ENCODE data around the gene GTPBP3. TPM values are rescaled to one million over a fixed set of nuclear protein-coding genes. Genes with fewer than 3 reads are reported as not detected.
A peak's percentile ranks its signal among the peaks of the same experiment; 100 is the strongest.

Gene GTPBP3
- total RNA-seq, 3 donors from 2014 or later (not counting 1 experiment from before 2014, with no cell fraction given), result 21.6 to 33.0 (median 27.7) TPM

DNA sequence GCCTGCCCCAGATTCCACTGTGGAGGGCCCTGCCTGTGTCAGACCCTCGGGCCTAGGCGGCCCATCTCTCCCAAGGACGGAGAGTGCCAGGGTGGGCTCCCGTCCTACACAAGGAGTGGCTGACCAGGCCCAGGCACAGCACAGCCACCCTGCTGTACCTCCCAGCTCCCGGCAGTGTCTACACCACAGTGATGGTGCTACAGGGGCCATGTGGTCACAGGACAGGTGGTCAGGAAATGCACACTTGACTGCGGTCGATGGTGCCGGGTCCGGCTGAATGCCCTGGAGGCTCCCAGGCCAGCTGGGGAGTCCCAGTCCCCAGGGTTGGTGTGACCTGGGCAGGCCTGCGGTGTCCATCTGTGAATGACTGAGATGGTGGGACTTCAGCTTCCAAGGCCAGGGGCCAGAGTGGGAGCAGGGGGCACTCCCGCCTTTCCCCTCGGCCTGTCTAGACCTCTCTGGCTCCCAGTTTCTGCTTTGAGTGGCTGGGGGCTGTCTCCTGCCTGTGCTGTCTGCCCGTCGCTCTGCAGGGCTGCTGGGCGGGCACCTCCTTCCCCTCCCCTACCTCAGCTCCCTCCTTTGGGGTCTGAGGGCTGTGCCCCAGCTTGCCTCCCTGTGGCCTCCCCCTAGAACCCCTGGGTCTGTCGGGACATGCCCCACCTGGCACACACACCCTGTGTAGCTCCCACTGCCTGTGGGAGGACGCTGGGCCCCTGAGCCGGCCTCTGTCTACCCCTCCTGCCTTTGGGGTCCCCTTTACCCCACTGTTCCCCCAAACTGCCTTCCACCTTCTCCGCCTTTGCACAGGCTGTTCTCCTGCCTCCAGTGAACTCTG lies 15.5 kb upstream of the GTPBP3 start:
- Mint-ChIP-seq H3K4me3 (no peak overlapping the region), H3K27me3 (ENCODE audit: low read depth in 2 of 2) (no peaks in the 10 kb centered on the region), H3K27ac (peak overlapping the region in 1 of 2 donors; percentile 61), H3K9me3 (no peaks in the 10 kb centered on the region), H3K4me1 (no peaks in the 10 kb centered on the region), H3K36me3 (no peaks in the 10 kb centered on the region)
- 87% methylated on average over 19 of the region's 19 CpGs for WGBS (ENCODE audit: insufficient coverage)
- TF ChIP-seq, protein P1, sequence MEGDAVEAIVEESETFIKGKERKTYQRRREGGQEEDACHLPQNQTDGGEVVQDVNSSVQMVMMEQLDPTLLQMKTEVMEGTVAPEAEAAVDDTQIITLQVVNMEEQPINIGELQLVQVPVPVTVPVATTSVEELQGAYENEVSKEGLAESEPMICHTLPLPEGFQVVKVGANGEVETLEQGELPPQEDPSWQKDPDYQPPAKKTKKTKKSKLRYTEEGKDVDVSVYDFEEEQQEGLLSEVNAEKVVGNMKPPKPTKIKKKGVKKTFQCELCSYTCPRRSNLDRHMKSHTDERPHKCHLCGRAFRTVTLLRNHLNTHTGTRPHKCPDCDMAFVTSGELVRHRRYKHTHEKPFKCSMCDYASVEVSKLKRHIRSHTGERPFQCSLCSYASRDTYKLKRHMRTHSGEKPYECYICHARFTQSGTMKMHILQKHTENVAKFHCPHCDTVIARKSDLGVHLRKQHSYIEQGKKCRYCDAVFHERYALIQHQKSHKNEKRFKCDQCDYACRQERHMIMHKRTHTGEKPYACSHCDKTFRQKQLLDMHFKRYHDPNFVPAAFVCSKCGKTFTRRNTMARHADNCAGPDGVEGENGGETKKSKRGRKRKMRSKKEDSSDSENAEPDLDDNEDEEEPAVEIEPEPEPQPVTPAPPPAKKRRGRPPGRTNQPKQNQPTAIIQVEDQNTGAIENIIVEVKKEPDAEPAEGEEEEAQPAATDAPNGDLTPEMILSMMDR (IDR thresholded peaks at IDR 0.05), result no peak
- Histone ChIP-seq H3K4me3 (ENCODE audit: low read length) (no peak overlapping the region), H3K27me3 (ENCODE audit: control insufficient read depth, insufficient read depth, low read length) (no peaks in the 10 kb centered on the region), H3K4me1 (ENCODE audit: control insufficient read depth, insufficient read depth, low read length) (peaks cover 2% of the 10 kb centered on the region), H3K27ac (ENCODE audit: low read length) (no peak overlapping the region), H3K9me3 (ENCODE audit: control insufficient read depth, insufficient read depth, low read length) (no peaks in the 10 kb centered on the region), H3K36me3 (ENCODE audit: control insufficient read depth, insufficient read depth, low read length) (peaks cover 25% of the 10 kb centered on the region)
- DNase-seq (no peak), ATAC-seq (no peak)
- intact Hi-C loops (cut with micrococcal nuclease), result no loop called here

DNA sequence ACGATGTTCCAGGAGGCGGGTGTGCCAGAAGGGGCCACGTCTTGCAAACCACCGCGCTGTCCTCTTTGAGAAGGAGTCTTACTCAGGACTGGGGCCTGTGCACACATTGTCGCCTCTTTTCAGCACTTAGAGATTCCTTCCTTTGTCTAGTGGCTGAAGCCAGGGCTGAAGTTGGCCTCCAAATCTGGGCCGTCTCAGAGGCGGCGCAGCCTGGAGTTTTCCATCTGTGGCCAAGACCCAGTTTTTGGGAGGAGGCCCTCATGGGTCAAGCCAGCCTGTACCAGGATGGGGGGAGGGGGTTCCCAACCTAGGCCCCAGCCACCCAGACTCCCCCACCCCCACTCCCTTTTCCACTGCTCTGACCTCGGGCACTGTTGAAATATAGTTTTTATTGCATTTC lies 14.5 kb upstream of the GTPBP3 start:
- Mint-ChIP-seq H3K9me3 (no peaks in the 10 kb centered on the region), H3K4me1 (no peaks in the 10 kb centered on the region), H3K36me3 (no peaks in the 10 kb centered on the region), H3K27me3 (ENCODE audit: low read depth in 2 of 2) (no peaks in the 10 kb centered on the region), H3K4me3 (peak overlapping the region; percentile 21), H3K27ac (peak overlapping the region in 1 of 2 donors; percentile 61)
- no peaks in the 10 kb centered on the region for H3K9me3 ChIP-seq (ENCODE audit: control insufficient read depth, insufficient read depth, low read length)
- ATAC-seq, result no peak
- H3K4me1 ChIP-seq (ENCODE audit: control insufficient read depth, insufficient read depth, low read length), result peaks cover 2% of the 10 kb centered on the region
- 84% methylated on average over 7 of the region's 10 CpGs for WGBS (ENCODE audit: insufficient coverage)
- peaks cover 25% of the 10 kb centered on the region for H3K36me3 ChIP-seq (ENCODE audit: control insufficient read depth, insufficient read depth, low read length)
- H3K27ac ChIP-seq (ENCODE audit: low read length), result no peak overlapping the region
- TF ChIP-seq, protein P1 (IDR thresholded peaks at IDR 0.05), result no peak
- H3K4me3 ChIP-seq (ENCODE audit: low read length), result no peak overlapping the region
- intact Hi-C loops (cut with micrococcal nuclease), result no loop called here
- no peak for DNase-seq
- H3K27me3 ChIP-seq (ENCODE audit: control insufficient read depth, insufficient read depth, low read length), result no peaks in the 10 kb centered on the region

DNA sequence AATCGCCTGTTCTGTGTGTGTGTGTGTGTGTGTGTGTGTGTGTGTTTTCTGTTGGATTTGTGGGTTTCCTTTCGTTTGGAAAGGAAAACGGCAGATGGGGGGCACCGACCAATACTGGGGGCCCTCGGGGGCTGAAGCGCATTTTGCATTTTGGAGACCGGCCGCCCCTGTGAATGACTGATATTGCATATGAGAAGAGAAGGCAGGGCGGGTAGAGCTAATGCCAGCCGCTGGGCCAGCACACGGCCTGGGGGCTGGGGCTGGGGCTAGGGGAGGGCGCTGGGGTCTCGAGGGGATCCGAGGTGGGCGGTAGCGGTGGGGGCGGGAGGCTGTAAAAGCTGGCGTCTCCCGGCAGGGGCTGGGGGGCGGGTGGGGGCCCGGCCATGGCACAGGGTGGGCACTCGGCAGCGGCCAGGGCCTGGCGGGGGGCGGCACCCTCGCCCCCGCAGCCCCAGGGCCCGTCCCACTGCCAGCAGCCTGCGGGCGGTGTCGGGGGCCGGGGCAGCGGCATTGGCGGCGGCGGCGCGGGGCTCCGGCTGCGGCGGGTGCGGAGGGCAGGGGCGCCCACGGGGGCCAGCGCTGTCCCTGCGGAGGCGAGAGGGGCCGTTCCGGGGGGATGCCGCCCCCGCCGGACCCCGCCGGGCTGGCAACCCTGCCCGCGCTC lies 13.9 kb upstream of the GTPBP3 start:
- H3K27me3 Mint-ChIP-seq (ENCODE audit: low read depth in 2 of 2), result no peaks in the 10 kb centered on the region

More for the DNA sequence above, 13.9 kb upstream of the GTPBP3 start:
- no peak overlapping the region for H3K27ac ChIP-seq (ENCODE audit: low read length)
- Mint-ChIP-seq H3K27ac (no peak overlapping the region), H3K36me3 (no peaks in the 10 kb centered on the region), H3K9me3 (no peaks in the 10 kb centered on the region), H3K4me3 (peak overlapping the region; percentile 21), H3K4me1 (no peaks in the 10 kb centered on the region)
- peaks cover 7% of the 10 kb centered on the region for H3K4me1 ChIP-seq (ENCODE audit: control insufficient read depth, insufficient read depth, low read length)
- H3K27me3 ChIP-seq (ENCODE audit: control insufficient read depth, insufficient read depth, low read length), result no peaks in the 10 kb centered on the region
- H3K4me3 ChIP-seq (ENCODE audit: low read length), result no peak overlapping the region
- TF ChIP-seq, protein P1 (IDR thresholded peaks at IDR 0.05), result no peak
- DNase-seq, result no peak
- WGBS (ENCODE audit: insufficient coverage), result 23% methylated on average over 56 of the region's 56 CpGs
- H3K36me3 ChIP-seq (ENCODE audit: control insufficient read depth, insufficient read depth, low read length), result peaks cover 25% of the 10 kb centered on the region
- intact Hi-C loops (cut with micrococcal nuclease), result no loop called here
- no peaks in the 10 kb centered on the region for H3K9me3 ChIP-seq (ENCODE audit: control insufficient read depth, insufficient read depth, low read length)
- ATAC-seq, result no peak

All from natural killer cell (primary cell).